Lower lobe of right lung (tissue), 2 donors: ENCODE measurements around the gene ADAMTSL5. TPM values are rescaled to one million over a fixed set of nuclear protein-coding genes. Genes with fewer than 3 reads are reported as not detected.

Experiments
- ATAC-seq, 2 donors: fragments of 200-7000 bp; cut with Tn5 transposase; one replicate each; pipeline ENCODE4 v1.9.1; 2020 to 2022; ENCODE audit warnings: mild to moderate bottlenecking in 2 of 2, moderate library complexity in 2 of 2
- DNase-seq: peaks from one replicate; pipeline ENCODE4 v3.0.0-alpha.2; 2020
- H3K27ac ChIP-seq: fragments of 200-600 bp; one replicate; pipeline ENCODE4 v1.8.0; 2022
- H3K27me3 ChIP-seq: fragments of 200-600 bp; one replicate; pipeline ENCODE4 v1.8.0; 2022; ENCODE audit warnings: low read depth
- H3K36me3 ChIP-seq: fragments of 200-600 bp; one replicate; pipeline ENCODE4 v1.8.0; 2022; ENCODE audit warnings: mild to moderate bottlenecking
- H3K4me1 ChIP-seq: fragments of 200-600 bp; one replicate; pipeline ENCODE4 v1.8.0; 2022
- H3K4me3 ChIP-seq: fragments of 200-600 bp; one replicate; pipeline ENCODE4 v1.8.0; 2022; ENCODE audit warnings: mild to moderate bottlenecking
- H3K9me3 ChIP-seq: fragments of 200-600 bp; one replicate; pipeline ENCODE4 v1.8.0; 2022
- intact Hi-C: fragments of 100-400 bp; cut with DNase I; formaldehyde crosslinking; loops from one replicate; pipeline ENCODE4 v1.11.0; 2022
- total RNA-seq: library from RNA; stranded (reverse); fragmentation: NEBNext Ultra II Directional; extraction: Animal tissue kit (Norgen Biotek cat#: 25700); gene quantifications from one replicate; pipeline ENCODE4 v1.2.1, GENCODE V29; 2021
- TF ChIP-seq, protein P1 (sequence below): fragments of 200-600 bp; IDR thresholded peaks from one replicate; pipeline ENCODE4 v1.8.0; 2022; ENCODE audit warnings: antibody characterized with exemption, mild to moderate bottlenecking
- donor health status: DM: no; HTN: yes; CAD: no; lungs with severe emphysema.

Gene ADAMTSL5
- total RNA-seq, 1 donor from 2014 or later, result 3.3 TPM

DNA sequence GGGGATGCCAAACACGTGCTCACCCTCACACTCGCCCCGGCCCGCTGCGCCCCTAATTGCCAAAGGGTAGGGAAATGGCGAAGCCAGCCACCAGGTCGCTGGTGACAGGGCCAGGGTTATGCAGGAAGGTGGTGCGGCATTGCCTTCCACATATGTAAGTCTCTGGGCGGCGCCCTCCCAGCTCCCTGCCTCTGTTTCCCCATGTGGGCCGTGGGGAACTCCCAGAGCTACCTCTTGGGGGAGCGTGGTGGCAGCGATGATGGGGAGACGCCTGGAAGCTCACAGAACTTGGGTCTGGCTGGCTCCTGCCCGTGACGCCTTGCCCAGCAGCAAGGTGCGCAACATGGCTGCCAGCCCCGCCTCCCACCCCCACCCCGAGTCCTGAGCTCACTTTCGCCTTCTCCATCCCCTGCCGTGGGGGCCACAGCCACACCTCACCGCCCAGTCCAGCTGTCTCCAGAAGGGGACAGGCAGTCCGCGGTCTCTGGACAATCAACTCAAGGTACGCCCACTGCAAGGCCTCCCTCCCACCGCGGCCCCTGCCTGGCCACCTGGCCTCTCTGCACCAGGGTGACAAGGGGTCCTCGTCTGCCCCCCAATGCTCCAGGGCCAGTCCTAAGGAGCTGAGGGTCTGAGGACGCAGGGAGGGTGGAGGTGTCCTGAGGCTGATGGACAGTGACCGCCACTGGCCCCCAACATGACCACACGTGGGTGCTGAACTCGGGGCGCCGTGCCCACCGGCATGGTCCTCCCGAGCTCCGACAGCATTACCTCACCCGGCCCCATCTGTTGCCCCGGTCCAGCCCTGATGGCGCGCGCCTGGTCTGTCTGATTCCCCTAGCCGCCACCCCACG is 40.4 kb downstream of the ADAMTSL5 start:
- TF ChIP-seq, protein P1, sequence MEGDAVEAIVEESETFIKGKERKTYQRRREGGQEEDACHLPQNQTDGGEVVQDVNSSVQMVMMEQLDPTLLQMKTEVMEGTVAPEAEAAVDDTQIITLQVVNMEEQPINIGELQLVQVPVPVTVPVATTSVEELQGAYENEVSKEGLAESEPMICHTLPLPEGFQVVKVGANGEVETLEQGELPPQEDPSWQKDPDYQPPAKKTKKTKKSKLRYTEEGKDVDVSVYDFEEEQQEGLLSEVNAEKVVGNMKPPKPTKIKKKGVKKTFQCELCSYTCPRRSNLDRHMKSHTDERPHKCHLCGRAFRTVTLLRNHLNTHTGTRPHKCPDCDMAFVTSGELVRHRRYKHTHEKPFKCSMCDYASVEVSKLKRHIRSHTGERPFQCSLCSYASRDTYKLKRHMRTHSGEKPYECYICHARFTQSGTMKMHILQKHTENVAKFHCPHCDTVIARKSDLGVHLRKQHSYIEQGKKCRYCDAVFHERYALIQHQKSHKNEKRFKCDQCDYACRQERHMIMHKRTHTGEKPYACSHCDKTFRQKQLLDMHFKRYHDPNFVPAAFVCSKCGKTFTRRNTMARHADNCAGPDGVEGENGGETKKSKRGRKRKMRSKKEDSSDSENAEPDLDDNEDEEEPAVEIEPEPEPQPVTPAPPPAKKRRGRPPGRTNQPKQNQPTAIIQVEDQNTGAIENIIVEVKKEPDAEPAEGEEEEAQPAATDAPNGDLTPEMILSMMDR, result no peak
- ATAC-seq (no peak), DNase-seq (peak; percentile 46)
- H3K36me3 ChIP-seq, result peaks cover 22% of the 10 kb centered on the region
- H3K4me3 ChIP-seq, result no peak overlapping the region
- intact Hi-C loops, result no loop called here
- no peaks in the 10 kb centered on the region for H3K9me3 ChIP-seq
- H3K4me1 ChIP-seq, result peaks cover 48% of the 10 kb centered on the region
- no peak overlapping the region for H3K27ac ChIP-seq
- H3K27me3 ChIP-seq, result peaks cover 55% of the 10 kb centered on the region

DNA sequence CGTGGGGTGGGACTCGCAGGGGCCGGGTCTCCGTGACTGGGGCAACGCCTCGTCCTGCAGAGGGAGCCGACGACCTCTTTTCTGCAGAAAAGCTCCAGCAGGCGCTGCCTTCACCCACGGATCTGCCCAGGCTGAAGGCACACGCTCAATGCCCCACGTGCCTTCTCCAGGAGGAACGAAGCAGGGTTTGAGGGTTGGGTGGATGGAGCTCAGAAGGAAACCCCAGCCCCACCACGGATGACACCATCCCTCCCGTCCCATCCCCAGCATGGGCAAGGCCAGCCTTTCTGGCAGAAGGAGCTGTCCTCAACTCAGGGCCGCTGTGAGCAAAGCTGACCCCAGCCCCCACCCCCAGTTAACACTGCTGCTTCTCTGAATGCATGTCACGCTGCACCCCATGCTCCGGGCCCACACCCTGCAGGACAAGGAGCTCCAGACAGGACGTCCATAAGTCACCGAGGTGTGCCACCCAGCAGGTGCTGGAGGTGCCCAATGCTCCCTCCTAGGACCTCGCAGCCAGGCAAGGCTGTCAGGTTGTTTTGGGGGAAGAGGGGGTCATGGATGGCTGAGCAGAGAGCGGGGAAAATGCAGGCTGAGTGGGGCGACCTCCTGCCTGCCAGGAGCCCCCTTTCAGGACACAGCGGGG is 41.2 kb downstream of the ADAMTSL5 start:
- peaks cover 55% of the 10 kb centered on the region for H3K4me1 ChIP-seq
- peaks cover 63% of the 10 kb centered on the region for H3K27me3 ChIP-seq
- H3K9me3 ChIP-seq, result no peaks in the 10 kb centered on the region
- H3K4me3 ChIP-seq, result no peak overlapping the region
- TF ChIP-seq, protein P1, result no peak
- H3K36me3 ChIP-seq, result peaks cover 22% of the 10 kb centered on the region
- intact Hi-C loops, result no loop called here
- ATAC-seq (no peak), DNase-seq (peak; percentile 38)
- H3K27ac ChIP-seq, result no peak overlapping the region

DNA sequence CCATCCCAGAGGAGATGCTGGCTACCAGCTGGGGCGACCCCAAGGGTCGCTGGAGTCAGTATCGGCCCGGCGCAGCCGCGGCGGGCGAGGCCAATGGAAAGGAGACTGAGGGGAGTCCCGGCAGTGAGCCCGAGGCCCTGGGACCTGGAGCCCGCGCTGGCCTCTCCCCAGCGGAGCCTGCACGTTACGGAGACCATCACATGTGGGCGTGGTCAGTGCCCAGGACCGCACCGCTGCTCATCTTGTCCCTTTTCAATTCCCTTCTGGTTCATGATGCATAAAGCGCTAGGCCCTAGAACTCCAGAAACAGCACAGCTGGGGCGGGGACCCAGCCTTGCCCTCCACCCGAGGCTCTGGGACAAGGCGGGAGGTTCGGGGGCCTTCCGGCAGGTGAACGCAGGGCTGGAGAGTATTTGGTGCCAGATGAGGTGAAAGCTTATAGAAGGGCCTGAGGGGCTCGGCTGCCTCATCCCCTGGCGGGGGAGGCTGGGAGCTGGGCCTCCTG is 41.8 kb downstream of the ADAMTSL5 start:
- TF ChIP-seq, protein P1, result no peak
- intact Hi-C loops, result no loop called here
- no peak for DNase-seq
- no peak overlapping the region for H3K27ac ChIP-seq
- peak in 1 of 2 donors; percentile 10 for ATAC-seq
- peaks cover 69% of the 10 kb centered on the region for H3K27me3 ChIP-seq
- H3K36me3 ChIP-seq, result peaks cover 20% of the 10 kb centered on the region
- peaks cover 60% of the 10 kb centered on the region for H3K4me1 ChIP-seq
- peak overlapping the region; percentile 54 for H3K4me3 ChIP-seq
- H3K9me3 ChIP-seq, result no peaks in the 10 kb centered on the region

GRCh38 chr19:1470305-1471009 is 42.4 kb downstream of the ADAMTSL5 start:
- DNase-seq, result peak; percentile 64
- peaks cover 14% of the 10 kb centered on the region for H3K36me3 ChIP-seq
- no peaks in the 10 kb centered on the region for H3K9me3 ChIP-seq
- peak; percentile 41 to 52 for ATAC-seq
- intact Hi-C loops, result no loop called here
- H3K4me1 ChIP-seq, result peaks cover 66% of the 10 kb centered on the region
- TF ChIP-seq, protein P1, result no peak
- H3K27me3 ChIP-seq, result peaks cover 75% of the 10 kb centered on the region
- no peak overlapping the region for H3K27ac ChIP-seq
- H3K4me3 ChIP-seq, result peak overlapping the region; percentile 54

DNA sequence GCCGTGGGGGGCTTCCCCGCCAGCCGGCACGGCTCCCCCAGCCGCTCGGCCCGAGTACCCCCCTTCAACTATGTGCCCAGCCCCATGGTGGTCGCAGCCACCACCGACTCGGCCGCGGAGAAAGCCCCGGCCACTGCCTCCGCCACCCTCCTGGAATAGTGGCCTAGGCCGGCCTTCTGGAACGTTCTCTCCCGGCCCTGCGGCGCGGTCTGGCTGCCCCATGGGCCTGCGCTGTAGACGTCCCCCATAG is 42.8 kb downstream of the ADAMTSL5 start:
- peaks cover 71% of the 10 kb centered on the region for H3K4me1 ChIP-seq

More for the DNA sequence above, 42.8 kb downstream of the ADAMTSL5 start:
- peak; percentile 47 for DNase-seq
- intact Hi-C loops, result no loop called here
- H3K9me3 ChIP-seq, result no peaks in the 10 kb centered on the region
- H3K4me3 ChIP-seq, result peak overlapping the region; percentile 54
- ATAC-seq, result no peak
- peaks cover 80% of the 10 kb centered on the region for H3K27me3 ChIP-seq
- no peak overlapping the region for H3K27ac ChIP-seq
- TF ChIP-seq, protein P1, result no peak
- peaks cover 9% of the 10 kb centered on the region for H3K36me3 ChIP-seq
